SH-SY5Y (cell line): ENCODE results near the gene LSM14A.

ENCODE experiments used
- GATA2 ChIP-seq: IDR thresholded peaks from 2 replicates; pipeline ENCODE4 v1.6.1; 2011; ENCODE audit warnings: mild to moderate bottlenecking, low read depth, low read length
- GATA3 ChIP-seq: IDR thresholded peaks from 2 replicates; pipeline ENCODE4 v1.6.1; 2011; ENCODE audit warnings: low read depth, mild to moderate bottlenecking, low read length, moderate library complexity

DNA sequence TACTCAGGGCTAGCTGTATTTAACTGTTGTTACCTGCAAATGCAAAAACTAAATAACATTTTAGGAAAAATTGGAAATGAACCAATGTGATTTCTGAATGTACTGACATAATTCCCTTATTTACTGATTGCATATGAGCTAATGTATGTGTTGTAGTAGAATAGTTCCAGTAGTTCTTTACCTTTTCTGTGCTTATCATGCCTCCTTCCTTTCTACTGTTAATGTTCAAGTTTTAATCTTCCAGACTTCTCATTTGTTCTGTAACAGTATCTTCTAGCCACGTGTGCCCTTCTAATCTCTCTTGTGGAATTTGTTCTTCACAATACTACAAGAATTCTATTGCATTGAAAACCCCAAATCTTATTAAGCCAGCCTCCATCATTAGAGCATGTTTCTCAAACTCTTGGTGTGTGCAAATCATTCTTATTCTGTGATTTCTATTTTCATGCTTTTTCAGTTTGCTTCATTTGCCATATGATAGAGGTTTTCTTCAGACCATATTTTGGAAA is 17.7 kb downstream of the LSM14A start:
- no peak for TF ChIP-seq GATA2
- TF ChIP-seq GATA3, result no peak
